GM15510 (cell line): ENCODE measurements around the gene MESP2.

Source experiments
- POLR2A ChIP-seq: IDR thresholded peaks from 3 replicates; pipeline ENCODE4 v1.6.1; 2011; ENCODE audit warnings: borderline replicate concordance; ENCODE audit not compliant: insufficient read length; ENCODE audit errors: extremely low read depth

MESP2 gene

DNA sequence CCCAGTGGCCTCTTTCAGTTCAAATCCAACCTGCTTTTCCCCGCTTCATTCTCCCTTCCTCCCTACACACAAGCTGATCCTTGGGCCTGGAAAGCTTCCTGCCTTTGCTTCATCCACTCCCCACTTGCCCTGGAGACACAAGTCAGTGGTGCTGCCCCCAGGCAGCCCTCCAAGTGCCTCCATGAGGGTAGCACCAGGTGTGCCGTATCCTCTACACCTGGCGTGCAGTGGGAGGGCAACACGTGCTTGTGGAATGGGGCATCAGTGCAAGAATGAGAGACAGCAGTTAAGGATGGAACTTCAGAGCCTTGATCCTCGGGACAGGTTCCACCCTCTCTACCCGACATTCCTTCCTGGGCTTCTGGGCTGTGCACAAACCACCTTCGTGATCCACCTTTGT, 34.7 kb downstream of the MESP2 start:
- no peak for TF ChIP-seq POLR2A

GRCh38 chr15:89812011-89812846, 36.1 kb downstream of the MESP2 start:
- no peak for TF ChIP-seq POLR2A

GRCh38 chr15:89812847-89813320, 36.8 kb downstream of the MESP2 start:
- TF ChIP-seq POLR2A: no peak

- no peak for TF ChIP-seq POLR2A
Observed at GRCh38 chr15:89813381-89814111, 37.4 kb downstream of the MESP2 start.

GRCh38 chr15:89814112-89814742, 38.1 kb downstream of the MESP2 start:
- no peak for TF ChIP-seq POLR2A

DNA sequence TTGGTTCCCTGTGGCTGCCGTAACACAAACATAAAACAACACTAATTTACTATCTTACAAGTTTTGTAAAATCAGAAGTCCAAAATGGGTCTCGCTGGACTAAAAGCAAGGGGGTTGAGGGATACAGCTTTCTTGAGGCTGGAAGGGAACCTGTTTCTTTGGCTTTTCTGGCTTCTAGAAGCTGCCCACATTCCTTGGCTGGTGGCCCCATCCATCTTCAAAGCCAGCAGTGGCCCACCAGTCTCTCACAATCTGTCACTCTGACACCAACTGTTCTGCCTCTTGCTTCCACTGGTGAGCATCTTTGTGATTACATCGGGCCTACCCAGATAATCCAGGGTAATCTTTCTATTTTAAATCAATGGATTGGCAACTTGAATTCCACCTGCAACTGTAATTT, 39.6 kb downstream of the MESP2 start:
- TF ChIP-seq POLR2A: no peak

DNA sequence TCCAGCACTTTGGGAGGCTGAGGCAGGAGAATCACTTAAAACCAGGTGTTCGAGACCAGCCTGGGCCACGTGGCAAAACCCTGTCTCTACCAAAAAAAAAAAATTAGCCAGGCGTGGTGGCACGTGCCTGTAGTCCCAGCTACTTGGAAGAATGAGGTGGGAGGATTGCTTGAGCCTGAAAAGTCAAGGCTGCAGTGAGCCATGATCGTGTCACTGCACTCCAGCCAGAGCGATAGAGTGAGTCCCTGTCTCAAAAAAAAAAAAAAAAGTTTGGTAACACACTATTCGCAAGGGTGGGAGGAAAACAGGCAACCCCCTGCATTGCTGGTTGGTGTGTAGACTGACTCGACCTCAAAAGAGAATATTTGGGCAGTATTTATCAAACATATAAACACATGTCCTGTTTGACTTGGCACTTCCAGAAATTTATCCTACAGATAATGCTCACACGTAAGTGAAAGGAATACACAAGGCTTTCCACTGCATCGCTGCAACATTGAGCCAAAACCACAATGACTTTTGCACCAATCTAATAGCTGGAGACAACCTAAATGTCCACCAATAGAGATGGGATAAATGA, 41.7 kb downstream of the MESP2 start:
- no peak for TF ChIP-seq POLR2A

DNA sequence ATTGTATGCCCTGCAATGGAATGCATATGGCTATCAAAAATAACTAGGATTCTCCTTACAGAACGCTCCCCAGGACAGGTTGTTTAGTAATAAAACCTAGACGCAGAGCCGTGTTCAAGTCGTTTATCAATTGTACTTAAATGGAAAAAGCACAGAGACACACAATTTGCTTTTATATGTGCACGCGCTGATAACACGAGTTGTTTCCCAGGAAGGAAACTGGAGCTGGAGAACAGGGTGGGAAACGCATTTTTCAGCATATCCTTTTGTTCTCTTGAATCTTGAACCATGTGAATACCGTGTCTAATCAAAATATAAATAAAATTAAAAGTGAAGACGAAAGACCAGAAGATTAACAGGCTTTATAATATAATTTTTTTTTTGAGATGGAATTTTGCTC, 42.2 kb downstream of the MESP2 start:
- TF ChIP-seq POLR2A: no peak

DNA sequence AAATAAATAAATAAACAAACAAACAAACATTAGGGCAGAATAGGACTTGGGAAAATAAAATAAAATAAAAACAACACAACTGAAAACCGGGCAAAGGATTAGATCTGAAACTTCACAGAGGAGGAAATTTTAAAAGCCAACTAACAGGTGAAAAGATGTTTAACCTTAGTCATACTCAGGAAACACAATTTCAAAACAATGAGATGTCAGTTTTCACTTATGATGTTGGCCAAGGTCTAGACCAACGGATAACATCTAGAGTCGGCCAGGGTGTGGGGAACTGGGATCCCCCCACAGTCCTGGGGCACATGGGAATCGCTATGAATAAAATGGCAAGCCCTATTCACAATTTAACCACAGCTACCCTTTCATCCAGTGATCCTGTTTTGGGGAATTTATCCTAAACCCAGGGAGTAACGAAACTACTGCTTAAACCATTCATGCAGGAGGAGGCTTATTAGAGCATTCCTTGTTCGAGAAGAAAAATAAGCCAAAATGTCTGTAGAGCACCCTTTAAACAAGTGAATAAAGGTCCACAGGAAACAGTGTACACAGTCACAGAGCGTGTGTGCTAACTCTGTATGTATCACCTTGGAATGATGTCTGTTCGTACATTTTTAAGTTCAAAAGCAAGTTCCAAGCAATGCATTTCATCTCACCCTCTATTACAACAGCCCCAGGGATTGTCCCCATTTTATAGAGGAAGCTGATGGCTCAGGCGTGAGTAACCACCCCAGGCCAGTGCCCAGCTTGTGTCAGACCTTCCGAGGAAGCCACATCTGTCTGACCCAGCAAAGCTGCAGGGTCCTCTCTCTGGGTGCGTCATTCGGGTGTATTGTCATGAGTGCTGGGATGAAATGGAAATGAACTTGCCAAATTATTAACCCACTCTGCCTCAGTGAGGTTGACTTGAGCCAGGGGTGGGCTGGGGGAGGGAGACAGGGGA, 44.8 kb downstream of the MESP2 start:
- no peak for TF ChIP-seq POLR2A

DNA sequence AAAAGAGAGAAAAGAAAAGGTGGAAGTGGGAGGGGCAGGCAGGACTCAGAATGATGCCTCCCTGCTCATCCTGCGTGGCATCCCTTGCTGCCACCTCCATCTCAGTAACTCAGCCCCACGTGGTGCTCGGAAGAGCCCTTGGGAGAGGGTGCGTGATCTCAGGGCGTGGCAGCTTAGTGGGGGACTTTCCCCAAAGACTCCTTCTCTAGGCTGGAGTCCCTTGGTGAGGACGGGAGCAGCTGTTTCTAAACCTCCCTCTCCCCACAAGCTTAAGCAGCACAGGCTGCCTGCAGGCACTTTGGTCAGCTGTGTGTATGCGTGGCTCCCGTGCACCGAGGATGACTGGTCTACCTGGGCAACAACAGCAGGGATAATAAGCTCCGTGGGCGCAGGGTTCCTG, 45.9 kb downstream of the MESP2 start:
- TF ChIP-seq POLR2A: no peak

DNA sequence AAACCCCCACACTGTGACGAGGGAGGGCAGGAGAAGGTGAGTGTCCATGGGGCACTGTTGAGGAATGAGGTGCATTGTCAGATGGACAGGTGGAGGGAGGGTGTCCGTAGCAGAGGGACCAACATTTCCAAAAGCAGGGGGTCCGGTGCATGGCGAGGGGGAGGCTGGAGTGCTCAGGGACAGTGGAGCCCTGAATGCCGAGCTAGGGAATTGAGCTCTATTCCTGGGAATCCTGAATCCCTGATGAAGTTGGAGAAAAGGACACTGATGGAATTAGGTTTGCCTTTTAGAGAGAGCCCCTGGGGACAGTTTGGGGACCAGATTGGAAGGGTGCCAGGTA, 46.4 kb downstream of the MESP2 start:
- no peak for TF ChIP-seq POLR2A

DNA sequence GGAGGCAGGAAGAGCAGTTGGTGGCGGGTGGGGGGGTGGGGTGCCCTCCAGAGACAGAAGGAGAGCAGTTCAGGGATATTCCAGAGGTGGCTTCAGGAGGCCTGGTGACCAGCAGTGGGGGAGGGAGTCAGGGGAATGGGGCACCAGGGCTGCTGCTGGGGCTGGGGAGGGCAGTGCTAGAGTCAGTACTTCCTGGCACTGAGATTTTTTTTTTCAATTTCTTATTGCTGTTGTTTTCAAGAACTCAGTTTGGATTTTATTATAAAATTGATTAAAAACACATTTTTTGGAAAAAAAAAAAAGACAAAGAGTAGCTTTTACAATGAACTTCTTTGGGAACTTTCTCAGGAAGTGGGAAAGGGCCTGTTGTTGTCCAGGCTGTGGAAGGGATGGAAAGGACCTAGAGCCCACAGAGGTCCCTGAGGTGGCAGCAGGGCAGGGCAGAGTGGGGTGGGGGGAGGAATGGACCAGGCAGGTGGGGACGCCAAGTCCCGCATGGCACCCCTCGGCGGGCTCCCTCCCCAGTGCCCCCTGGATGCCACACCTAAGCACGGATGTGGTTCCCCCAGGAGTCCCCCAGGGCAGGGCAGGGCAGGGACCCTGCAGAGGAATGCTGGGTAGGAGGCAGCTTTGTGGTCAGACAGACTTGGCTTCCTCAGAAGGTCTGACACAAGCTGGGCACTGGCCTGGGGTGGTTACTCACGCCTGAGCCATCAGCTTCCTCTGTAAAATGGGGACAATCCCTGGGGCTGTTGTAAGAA, 47.0 kb downstream of the MESP2 start:
- no peak for TF ChIP-seq POLR2A

- no peak for TF ChIP-seq POLR2A
Observed at GRCh38 chr15:89823836-89824606, 47.9 kb downstream of the MESP2 start.
